Measurements from ENCODE around the gene CCS.
A peak's percentile ranks its signal among the peaks of the same experiment; 100 is the strongest.
"Not testable (repeated sequence)": the region's sequence is repeated elsewhere in the genome, so short reads cannot be mapped to it uniquely, and the experiment has no call there.

The CCS gene, protein sequence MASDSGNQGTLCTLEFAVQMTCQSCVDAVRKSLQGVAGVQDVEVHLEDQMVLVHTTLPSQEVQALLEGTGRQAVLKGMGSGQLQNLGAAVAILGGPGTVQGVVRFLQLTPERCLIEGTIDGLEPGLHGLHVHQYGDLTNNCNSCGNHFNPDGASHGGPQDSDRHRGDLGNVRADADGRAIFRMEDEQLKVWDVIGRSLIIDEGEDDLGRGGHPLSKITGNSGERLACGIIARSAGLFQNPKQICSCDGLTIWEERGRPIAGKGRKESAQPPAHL

DNA sequence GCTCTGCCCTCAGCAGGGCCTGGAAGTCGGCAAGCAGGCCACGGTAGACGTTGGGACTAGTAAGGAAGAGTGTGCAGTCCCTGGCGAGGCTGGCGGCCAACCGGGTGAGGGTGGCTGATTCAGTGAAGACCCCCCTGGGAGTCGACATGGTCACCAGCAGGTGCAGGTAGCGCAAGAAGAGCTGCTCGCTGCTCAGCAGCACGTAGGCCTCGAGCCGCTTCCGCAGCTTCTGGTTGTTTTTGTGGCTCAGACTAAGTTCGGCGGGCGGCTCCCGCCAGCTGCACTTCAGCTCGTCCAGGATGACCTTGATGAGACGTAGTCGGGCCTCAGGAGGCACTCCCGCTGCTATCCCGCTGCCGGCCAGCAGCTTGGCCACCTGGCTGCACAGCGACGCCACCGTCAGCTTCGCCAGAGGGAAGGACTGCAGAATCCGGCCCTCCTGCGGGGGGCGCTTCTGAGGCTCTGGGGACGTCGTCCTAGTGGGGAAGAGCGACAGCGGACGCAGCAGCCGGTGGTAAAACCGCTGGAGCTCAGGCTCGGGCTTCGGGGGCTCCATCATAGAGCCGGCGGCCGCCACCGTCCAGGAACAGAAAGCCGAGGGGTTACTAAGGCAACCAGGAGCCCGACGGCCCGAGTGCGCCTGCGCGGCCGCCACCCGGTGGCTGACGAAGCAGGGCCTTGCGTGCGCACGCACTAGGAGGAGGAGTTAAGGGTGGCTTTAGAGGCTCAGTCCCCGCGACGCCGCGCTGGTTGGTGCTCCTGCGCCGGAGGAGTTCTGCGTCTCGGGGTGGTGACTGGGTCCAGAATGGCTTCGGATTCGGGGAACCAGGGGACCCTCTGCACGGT lies at the start of gene CCS, which contains the start of gene CCDC87:
CCS (plus strand) TSS at position 729 of the 846 bp plus-strand sequence; CDS start at position 806, 77 bp downstream.
CCDC87 (minus strand) TSS at position 607 of the 846 bp plus-strand sequence; CDS start at position 559, 48 bp downstream.
- DNase-seq (ENCODE audit: low read depth), result peak; percentile 86

DNA sequence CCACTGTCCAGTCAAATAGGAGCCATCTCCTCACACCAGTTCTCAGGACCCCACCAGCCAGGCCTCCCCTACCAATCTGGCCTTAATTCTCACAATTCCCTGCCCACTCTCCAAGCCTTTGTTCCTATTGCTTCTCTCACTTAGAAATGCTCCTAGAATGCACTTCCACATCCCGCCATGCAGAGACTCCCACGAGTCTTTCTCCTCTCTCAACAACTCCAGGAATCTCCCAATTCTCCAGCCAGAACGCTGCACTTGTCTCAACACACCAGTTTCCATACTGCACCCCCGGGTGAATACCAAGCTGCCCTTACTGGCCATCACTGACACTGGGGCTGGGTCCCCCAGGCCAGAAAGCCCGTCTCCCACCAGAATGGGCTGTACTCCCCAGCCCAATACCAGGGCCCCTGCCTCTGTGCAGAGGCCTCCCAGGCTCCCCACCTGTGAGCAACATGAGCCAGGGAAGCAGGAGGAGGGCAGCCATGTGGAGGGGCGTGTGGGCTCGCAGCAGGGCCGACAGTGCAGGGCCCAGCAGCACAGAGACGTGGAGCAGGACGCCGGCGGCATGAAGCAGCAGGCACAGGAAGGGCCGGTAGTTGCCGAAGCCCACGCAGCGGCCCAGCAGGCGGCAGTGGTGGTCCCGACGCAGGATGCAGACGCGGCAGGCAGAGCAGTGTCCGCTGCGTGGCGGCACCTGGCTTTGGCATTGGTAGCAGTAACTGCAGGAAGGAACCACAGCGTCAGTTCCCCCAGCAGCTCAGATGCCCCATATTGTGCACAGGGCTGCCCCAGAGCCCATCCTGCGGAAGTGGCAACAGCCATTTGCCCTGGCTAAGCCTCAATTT lies 49.5 kb upstream of the CCS start:
- no peak for DNase-seq (ENCODE audit: low read depth)

DNA sequence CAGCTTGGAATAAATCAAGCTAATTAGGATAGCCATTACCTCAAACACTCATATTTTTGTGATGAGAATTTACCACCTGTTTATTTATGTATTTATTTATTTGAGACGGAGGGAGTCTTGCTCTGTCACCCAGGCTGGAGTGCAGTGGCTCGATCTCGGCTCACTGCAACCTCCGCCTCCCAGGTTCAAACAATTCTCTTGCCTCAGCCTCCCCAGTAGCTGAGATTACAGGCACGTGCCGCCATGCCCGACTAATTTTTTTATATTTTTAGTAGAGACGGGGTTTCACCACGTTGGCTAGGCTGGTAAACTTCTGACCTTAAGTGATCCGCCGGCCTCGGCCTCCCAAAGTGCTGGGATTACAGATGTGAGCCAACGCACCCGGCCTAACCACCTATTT lies 48.0 kb upstream of the CCS start:
- not testable (repeated sequence) for DNase-seq (ENCODE audit: low read depth)

DNA sequence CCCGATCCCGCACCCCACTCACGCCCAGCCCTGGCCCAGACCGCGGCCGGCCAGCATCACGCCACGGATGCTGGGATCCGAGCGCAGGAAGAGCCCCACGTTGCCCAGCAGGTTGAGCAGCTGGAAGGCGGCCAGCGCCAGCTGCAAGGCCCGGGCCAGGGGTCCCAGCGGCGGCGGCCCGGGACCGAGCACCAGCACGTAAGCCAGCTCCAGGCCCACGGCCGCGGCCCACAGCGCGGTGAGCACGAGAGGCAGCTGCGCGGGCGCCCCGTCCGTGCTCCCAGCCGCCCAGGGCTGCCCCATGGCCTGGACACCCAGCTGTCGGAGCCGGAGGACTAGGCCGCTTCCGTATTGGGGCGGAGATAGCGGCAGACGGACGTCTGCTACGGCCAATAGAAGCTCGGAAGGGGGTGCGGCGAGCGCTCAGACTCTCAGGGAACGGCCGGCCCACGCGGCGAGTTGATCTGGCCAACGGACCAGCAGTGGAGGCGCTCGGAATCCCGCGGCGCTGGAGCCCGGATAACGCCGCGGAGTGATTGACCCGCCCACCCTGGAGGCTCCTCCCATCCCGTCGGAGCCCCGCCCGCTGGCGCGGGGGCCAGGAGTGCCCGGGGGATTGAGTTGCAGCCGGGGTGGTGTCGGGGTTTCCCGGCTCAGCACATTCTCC lies 47.2 kb upstream of the CCS start, which contains the start of gene ZDHHC24:
ZDHHC24 (minus strand) TSS at position 348 of the 667 bp plus-strand sequence; CDS start at position 303, 45 bp downstream.
- DNase-seq (ENCODE audit: low read depth), result peak; percentile 94

DNA sequence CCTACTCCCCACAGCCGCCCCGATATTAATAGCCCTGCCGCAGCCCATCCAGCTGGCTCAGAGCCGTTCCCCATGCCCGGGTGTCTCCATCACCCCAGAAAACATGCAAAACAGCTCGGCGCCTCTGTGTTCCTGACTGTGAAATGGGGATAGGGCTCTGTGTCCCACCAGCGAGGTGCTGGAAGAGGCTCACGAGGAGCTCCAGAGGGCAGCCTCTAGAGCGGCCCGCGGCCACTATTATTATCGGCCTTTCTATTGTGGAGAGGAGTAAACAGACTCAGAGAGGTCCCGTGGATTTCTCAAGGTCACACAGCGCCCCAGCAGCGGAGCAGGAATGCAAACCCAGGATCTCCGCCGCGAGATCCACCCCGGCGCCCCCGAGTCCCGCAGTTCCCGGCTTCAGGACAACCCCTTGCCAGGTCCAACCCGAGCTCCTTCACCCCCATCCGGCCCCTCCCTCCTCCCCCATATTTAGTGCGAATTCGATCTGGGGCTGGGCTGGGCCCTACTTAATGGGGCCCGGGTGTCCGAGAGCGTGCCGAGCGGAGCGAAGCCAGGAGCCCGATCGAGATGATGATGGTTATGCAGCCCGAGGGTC lies 46.5 kb upstream of the CCS start, which contains the start of gene ACTN3:
ACTN3 (plus strand) TSS at position 536 of the 598 bp plus-strand sequence; CDS start at position 571, 35 bp downstream.
- no peak for DNase-seq (ENCODE audit: low read depth)

DNA sequence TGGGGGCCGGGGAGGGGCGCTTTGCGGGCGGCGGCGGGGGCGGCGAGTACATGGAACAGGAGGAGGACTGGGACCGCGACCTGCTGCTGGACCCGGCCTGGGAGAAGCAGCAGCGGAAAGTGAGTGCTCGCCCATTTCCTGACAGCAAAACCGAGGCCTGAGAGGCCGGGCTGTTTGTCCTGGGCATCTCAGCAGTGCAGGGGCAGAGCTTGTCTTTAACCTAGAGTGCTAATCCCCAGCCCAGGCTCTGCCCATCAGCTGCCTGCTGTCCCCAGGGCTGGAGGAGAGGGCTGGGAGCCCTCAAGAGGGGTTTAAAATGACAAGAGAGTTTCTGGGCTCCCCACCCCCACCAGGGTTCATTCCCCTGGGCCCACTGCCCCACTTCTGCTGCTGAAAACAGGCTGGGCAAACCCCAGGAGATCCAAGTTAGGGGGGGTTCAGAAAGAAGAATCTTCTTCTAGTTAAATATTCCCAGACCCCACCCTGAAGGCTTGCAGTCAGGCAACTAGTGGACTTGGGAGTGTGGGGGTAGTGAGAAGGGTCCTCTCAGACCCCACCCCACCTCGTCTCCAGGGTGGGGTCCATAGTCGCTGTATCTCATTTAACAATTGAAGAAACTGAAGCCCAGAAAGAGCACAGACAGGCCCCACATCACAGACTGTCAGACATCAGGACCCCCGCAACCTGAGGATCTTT lies 45.9 kb upstream of the CCS start:
- DNase-seq (ENCODE audit: low read depth), result no peak

DNA sequence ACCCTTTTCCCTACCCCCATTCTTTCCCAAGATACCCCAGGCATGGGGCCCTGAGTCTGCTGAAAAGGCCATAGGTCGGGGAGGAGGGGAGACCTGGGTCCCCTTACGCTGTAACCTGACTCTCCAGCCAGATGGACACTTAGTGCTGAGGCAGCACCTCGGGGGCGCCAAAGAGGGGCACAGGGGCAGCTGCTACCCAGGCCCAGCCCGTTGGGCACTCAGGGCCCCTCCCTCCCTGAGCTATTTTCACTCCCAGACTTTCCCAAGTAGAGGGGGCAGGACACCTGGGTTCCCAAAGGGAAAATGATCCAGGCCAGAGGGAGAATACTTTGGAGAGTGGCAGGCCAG lies 45.3 kb upstream of the CCS start:
- no peak for DNase-seq (ENCODE audit: low read depth)

DNA sequence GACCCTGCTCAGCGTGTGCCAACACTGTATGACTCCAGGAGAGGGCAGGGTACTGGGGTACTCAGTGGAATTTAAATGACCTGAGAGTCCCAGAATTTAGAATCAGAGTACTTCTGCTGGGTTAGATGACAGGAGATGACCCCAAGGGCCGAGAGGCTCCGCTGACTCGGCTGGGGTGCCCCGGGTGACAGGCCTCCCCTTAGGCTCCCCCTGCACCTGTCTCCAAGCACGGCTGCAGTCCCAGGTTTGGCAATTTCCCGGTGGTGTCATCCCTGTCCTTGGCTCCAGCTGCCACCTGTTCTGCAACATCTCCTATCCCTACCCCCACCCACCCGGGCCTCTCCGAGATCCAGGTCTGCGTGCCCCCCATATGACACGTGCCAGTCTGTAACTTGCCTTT lies 44.9 kb upstream of the CCS start:
- no peak for DNase-seq (ENCODE audit: low read depth)

DNA sequence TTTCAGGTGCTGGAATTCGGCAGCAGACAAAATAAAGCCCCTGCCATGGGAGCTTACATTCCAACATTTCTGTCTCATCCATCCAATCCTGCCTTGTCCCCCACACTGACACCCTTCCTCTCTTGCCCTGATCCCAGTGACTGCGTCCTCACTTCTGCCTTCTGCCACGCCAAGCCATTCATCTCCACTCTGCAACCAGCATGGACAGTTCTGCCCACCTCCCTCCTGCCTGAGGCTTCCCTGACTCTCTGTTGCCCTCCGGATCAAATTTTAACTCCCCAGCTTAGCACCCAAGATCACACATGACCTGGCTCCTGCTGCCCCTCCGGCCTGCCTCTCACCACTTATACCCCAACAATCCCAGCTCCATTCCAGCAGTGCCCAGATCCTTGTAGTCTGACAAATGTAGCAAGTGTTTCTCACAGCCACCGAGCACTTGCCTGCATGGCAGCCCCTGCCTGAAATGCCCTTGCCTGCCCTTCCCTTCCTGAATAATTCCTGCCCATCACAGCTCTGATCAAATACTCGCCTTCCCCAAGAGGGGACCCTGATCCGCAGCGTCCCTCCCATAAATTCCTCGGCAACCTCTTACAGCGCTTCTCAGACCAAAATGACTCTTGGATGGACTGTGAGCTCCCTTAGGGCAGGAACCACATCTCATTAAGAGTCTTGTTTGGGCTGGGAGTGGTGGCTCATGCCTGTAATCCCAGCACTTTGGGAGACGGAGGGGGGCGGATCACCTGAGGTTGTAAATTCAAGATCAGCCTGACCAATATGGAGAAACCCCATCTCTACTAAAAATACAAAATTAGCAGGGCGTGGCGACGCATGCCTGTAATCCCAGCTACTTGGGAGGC lies 44.0 kb upstream of the CCS start:
- DNase-seq (ENCODE audit: low read depth), result no peak

DNA sequence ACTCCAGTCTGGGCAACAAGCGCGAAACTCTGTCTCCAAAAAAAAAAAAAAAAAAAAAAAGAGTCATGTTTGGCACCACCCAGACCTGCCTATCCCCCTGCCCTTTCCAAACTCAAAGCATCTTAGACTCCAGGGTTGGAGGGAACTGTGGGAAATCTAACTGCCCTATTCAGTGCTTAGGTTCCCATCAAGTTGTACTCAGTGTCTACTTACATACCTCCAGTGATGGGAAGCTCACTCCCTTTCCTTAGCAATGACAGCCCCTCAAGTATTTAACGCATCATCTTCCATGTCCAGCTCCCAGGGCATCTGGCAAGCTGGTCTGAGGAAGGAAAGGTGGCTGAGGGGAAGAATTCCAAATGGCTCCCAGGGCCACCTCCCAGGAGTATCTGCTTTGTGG lies 43.3 kb upstream of the CCS start:
- no peak for DNase-seq (ENCODE audit: low read depth)

DNA sequence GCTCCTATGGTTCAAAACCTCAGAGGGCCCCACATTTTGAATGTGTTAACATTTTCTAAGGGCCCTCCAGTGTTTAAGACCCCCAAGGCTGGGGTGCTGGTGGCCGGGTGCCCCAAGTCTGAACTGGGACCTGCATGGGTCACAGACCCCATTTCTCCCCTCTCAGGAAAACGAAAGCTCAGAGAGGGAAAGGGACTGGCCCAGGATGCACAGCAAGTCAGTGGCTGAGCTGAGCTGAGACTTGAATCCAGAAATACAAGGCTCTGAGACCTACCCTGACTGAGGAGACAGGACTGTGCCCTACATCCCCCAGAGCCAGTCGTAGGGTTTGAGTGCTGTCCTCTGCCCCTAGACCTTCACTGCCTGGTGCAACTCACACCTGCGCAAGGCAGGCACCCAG lies 42.1 kb upstream of the CCS start:
- no peak for DNase-seq (ENCODE audit: low read depth)

DNA sequence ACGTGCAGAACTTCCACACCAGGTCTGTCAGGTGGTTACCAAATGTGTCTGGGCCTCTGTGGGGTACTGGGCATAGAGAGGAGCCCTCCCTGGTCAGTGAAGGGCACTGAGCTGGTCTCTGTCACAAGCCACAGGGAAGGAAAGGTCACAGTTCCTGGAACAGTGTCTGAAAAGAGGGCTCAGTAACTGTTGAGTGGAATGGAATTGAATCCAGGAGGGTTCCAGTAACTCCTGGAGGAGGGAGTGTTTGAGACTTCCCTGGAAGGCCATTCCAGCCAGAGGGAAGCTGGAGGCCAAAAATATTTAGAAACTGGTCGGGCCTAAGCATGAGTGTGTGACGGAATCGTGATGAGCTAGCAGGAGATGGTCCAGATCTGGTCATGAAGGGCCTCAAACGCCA lies 38.4 kb upstream of the CCS start:
- no peak for DNase-seq (ENCODE audit: low read depth)

DNA sequence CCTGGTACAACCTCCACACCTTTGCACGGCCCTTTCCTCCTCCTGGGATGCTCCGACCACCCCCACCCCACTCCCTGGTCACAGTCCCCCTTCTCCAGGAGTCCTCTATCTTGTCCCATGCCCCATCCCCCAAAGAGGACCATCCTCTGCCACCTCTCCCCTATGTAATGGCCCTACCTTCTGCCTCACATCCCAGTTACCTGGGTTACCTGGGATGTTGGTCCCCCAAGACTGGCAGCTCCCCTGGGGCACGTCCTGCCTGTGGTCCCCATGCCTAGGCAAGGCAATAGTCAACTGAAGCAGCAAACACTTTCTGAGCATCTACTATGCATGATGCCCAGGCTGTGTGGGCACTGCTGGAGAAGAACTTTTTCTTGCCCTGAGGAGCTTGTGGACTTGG lies 37.6 kb upstream of the CCS start:
- no peak for DNase-seq (ENCODE audit: low read depth)

DNA sequence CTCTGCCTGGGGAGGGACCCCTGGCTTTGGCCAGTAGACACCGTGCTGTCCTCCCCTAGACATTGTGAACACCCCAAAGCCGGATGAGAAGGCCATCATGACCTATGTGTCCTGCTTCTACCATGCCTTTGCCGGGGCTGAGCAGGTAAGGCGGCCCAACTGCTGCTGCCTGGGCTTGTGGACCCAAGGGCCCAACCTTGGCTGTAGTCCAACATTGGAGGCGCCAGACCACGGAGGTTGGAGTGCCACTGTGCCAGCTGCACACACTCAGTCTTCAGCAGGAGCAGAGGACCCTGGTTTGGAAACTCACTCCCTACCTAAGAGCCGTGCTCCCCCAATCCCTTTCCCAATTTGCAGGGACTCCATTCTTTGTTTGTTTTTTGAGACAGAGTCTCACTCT lies 36.9 kb upstream of the CCS start:
- DNase-seq (ENCODE audit: low read depth), result no peak

DNA sequence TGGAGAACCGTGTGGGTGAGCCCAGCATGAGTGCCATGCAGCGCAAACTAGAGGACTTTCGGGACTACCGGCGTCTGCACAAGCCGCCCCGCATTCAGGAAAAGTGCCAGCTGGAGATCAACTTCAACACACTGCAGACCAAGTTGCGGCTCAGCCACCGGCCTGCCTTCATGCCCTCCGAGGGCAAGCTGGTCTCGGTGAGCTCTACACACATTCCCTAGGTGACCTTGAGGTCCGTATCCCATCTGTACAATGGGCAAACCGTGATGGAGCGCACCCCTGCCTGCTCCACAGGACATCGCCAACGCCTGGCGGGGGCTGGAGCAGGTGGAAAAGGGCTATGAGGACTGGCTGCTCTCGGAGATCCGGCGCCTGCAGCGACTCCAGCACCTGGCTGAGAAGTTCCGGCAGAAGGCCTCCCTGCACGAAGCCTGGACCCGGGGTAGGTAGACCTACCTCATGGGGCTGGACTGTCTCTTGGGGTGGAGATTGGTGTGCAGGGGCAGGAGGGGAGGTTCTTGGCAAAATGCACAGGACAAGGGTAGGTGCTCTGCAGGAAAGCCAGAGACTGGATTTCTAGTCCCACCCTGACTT lies 35.2 kb upstream of the CCS start:
- no peak for DNase-seq (ENCODE audit: low read depth)

DNA sequence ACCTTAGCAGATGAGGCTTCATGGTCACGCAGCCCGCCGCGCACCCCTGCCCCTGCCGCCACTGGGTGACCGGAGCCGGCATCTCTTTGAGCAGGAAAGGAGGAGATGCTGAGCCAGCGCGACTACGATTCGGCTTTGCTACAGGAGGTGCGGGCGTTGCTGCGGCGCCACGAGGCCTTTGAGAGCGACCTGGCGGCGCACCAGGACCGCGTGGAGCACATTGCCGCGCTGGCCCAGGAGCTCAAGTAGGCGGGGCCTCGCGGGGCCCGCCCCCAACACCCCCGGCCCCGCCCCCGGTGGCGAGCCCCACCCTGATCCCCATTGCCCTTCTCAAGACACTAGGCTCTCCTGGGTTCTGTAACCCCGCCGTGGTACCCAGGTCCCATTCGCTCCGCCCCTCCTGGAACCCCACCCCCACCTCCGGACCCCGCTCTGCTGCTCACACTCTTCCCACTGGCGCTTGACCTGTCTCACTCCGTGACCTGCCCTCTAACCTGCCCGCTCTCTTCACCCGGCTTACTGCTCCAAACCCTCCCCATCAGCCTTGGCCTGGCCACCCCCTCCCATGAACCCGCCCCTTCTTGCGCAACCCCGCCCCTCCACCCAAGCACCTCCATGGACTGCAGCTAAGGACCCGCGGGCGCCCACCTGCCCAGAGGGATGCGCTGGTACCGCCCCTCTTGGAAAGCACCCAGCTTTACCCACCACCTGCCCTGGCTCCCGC lies 33.7 kb upstream of the CCS start:
- DNase-seq (ENCODE audit: low read depth), result no peak

DNA sequence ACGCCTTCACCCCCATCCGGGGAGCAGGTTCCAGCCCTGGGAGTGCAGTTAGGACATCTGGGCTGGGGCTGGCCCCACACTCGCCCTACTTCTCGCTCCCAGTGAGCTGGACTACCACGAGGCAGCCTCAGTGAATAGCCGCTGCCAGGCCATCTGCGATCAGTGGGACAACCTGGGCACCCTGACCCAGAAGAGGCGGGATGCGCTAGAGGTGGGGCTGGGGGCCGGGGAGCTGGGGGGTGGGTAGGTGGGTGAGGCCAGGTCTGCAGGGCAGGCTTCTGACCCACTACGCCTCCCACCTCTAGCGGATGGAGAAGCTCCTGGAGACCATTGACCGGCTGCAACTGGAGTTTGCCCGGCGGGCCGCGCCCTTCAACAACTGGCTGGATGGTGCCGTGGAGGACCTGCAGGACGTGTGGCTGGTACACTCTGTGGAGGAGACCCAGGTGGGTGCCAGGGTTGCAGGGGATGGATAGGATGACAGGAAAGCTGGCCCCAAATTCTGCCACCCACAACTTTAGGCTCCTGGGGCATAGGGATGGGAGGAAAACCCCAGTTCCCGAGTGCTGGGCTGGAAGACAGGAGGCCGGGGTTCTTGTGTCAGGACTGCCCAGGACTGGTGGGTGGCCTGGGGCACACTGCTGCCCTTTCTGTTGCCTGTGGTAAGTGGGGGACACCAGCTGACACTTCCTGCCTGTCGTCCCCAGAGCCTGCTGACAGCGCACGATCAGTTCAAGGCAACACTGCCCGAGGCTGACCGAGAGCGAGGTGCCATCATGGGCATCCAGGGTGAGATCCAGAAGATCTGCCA lies 32.9 kb upstream of the CCS start:
- no peak for DNase-seq (ENCODE audit: low read depth)

Data from HS-27A (cell line).